HepG2 (cell line): ENCODE data around the gene ARHGEF16. TPM values are rescaled to one million over a fixed set of nuclear protein-coding genes. Genes with fewer than 3 reads are reported as not detected.

Experiments used
- DZIP1 ChIP-seq: sonication (generic); formaldehyde crosslinking; IDR thresholded peaks from 2 replicates; pipeline ENCODE4 v1.5.0; 2020; ENCODE audit warnings: mild to moderate bottlenecking, missing genetic modification reagents
- FOXJ3 ChIP-seq: sonication (generic); formaldehyde crosslinking; IDR thresholded peaks from 2 replicates; pipeline ENCODE4 v1.4.0; 2020; ENCODE audit warnings: missing genetic modification reagents, mild to moderate bottlenecking, borderline replicate concordance
- GZF1 ChIP-seq: sonication (generic); formaldehyde crosslinking; IDR thresholded peaks from 2 replicates; pipeline ENCODE4 v1.5.1; 2020; ENCODE audit warnings: mild to moderate bottlenecking, missing genetic modification reagents
- MAZ ChIP-seq, 2 experiments: sonication (generic) in 1 of 2; formaldehyde crosslinking in 1 of 2; IDR thresholded peaks; 2 replicates each; pipeline versions ENCODE4 v1.5.0 to v1.6.1; 2012 to 2020; ENCODE audit warnings: low read depth in 2 of 2, mild to moderate bottlenecking in 2 of 2, borderline replicate concordance in 1 of 2, improper control_type of control experiment in 1 of 2, low read length in 1 of 2, missing genetic modification reagents in 1 of 2, moderate library complexity in 1 of 2
- NRL ChIP-seq: sonication (generic); formaldehyde crosslinking; IDR thresholded peaks from 2 replicates; pipeline ENCODE4 v1.5.0; 2020; ENCODE audit warnings: missing genetic modification reagents, mild to moderate bottlenecking, moderate library complexity, borderline replicate concordance
- POLR2G ChIP-seq: fragments of 200-400 bp; formaldehyde crosslinking; IDR thresholded peaks from 2 replicates; pipeline ENCODE4 v1.6.1; 2018; ENCODE audit warnings: mild to moderate bottlenecking, low read depth, low read length, moderate library complexity
- ZBTB20 ChIP-seq: sonication (generic); formaldehyde crosslinking; IDR thresholded peaks from 2 replicates; pipeline ENCODE4 v1.8.1; 2023; ENCODE audit warnings: missing genetic modification reagents, low read depth, mild to moderate bottlenecking, borderline replicate concordance
- ZHX2 ChIP-seq, 2 experiments: sonication (generic) in 1 of 2; formaldehyde crosslinking in 1 of 2; IDR thresholded peaks; 2 replicates each; pipeline versions ENCODE4 v1.6.1 to v1.9.0; 2014 to 2022; ENCODE audit warnings: antibody characterized with exemption in 1 of 2, borderline replicate concordance in 1 of 2, inconsistent platforms in 1 of 2, low read depth in 1 of 2, missing genetic modification reagents in 1 of 2
- ZNF354B ChIP-seq: sonication (generic); formaldehyde crosslinking; IDR thresholded peaks from 2 replicates; pipeline ENCODE4 v1.8.0; 2022; ENCODE audit warnings: mild to moderate bottlenecking, missing genetic modification reagents
- ZNF557 ChIP-seq: sonication (generic); formaldehyde crosslinking; IDR thresholded peaks from 2 replicates; pipeline ENCODE4 v1.4.0; 2020; ENCODE audit warnings: missing genetic modification reagents
- ZNF737 ChIP-seq: sonication (generic); formaldehyde crosslinking; IDR thresholded peaks from 2 replicates; pipeline ENCODE4 v1.5.0; 2020; ENCODE audit warnings: missing genetic modification reagents, mild to moderate bottlenecking, borderline replicate concordance
- ZNF841 ChIP-seq: sonication (generic); formaldehyde crosslinking; IDR thresholded peaks from 2 replicates; pipeline ENCODE4 v1.8.1; 2023; ENCODE audit warnings: missing genetic modification reagents, borderline replicate concordance
- polyA plus RNA-seq, 8 experiments: library from polyadenylated mRNA; depleted of rRNA in 3 of 8; stranded (reverse) in 7 of 8; unstranded in 1 of 8; fragments of >200 nt; fragmentation: Illumina TruSeq in 4 of 8; extraction: Trizol in 4 of 8; gene quantifications; 2 replicates each; pipeline versions ENCODE4 v1.2.1 to v1.2.3, GENCODE V29; 2011 to 2016; ENCODE audit warnings: low read depth in 4 of 8, missing spikeins in 1 of 8, mixed read lengths in 1 of 8; ENCODE audit not compliant: insufficient read depth in 1 of 8
- total RNA-seq, 5 experiments: library from RNA; depleted of rRNA; stranded (reverse); fragments of >200 nt; fragmentation: Illumina TruSeq; extraction: Trizol; gene quantifications; 2 replicates each; pipeline ENCODE4 v1.2.3, GENCODE V29; 2016; ENCODE audit warnings: low read depth in 1 of 5
- TF ChIP-seq, protein P1 (sequence below), 2 experiments: sonication (generic) in 1 of 2; formaldehyde crosslinking in 1 of 2; IDR thresholded peaks; 2 replicates each; pipeline versions ENCODE4 v1.4.0 to v1.6.1; 2016 to 2020; ENCODE audit warnings: borderline replicate concordance in 1 of 2, low read depth in 1 of 2, mild to moderate bottlenecking in 1 of 2, missing genetic modification reagents in 1 of 2

Gene ARHGEF16
- total and polyA plus RNA-seq, 2 of the 13 experiments (the other 11 are each of a cell fraction or from before 2014, with no cell fraction given) = 20.3 to 39.9 TPM

- TF ChIP-seq ZHX2 (IDR thresholded peaks at IDR 0.05; ENCODE audit: low read depth) (peak; percentile 64; the same call in 1 of the 2 replicates), ZHX2 (CRISPR knock-in tag; IDR thresholded peaks at IDR 0.05; ENCODE audit: borderline replicate concordance) (no peak), ZBTB20 (no peak), POLR2G (peak; percentile 76), MAZ (IDR thresholded peaks at IDR 0.05; ENCODE audit: borderline replicate concordance, low read depth, low read length) (no peak), MAZ (CRISPR knock-in tag; IDR thresholded peaks at IDR 0.05; ENCODE audit: low read depth) (no peak; the same call in 1 of the 2 replicates), ZNF841 (CRISPR knock-in tag) (no peak), FOXJ3 (CRISPR knock-in tag) (no peak), ZNF557 (CRISPR knock-in tag) (no peak), DZIP1 (CRISPR knock-in tag) (no peak), ZNF737 (CRISPR knock-in tag) (no peak), NRL (CRISPR knock-in tag) (no peak), ZNF354B (CRISPR knock-in tag) (no peak), GZF1 (CRISPR knock-in tag) (no peak)
- TF ChIP-seq, protein P1, sequence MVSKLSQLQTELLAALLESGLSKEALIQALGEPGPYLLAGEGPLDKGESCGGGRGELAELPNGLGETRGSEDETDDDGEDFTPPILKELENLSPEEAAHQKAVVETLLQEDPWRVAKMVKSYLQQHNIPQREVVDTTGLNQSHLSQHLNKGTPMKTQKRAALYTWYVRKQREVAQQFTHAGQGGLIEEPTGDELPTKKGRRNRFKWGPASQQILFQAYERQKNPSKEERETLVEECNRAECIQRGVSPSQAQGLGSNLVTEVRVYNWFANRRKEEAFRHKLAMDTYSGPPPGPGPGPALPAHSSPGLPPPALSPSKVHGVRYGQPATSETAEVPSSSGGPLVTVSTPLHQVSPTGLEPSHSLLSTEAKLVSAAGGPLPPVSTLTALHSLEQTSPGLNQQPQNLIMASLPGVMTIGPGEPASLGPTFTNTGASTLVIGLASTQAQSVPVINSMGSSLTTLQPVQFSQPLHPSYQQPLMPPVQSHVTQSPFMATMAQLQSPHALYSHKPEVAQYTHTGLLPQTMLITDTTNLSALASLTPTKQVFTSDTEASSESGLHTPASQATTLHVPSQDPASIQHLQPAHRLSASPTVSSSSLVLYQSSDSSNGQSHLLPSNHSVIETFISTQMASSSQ (IDR thresholded peaks at IDR 0.05; ENCODE audit: low read depth) = no peak
- TF ChIP-seq, protein P1 (CRISPR knock-in tag; IDR thresholded peaks at IDR 0.05; ENCODE audit: borderline replicate concordance) = peak; percentile 42; the same call in 1 of the 2 replicates
Observed at GRCh38 chr1:3459940-3460671, 5.6 kb downstream of the ARHGEF16 start (continued).
